HT-29 (cell line): Measurements from ENCODE around the gene PM20D2. TPM values are rescaled to one million over a fixed set of nuclear protein-coding genes. Genes with fewer than 3 reads are reported as not detected.
A peak's percentile ranks its signal among the peaks of the same experiment; 100 is the strongest.
"Not testable (repeated sequence)": the region's sequence is repeated elsewhere in the genome, so short reads cannot be mapped to it uniquely, and the experiment has no call there.

Experiments used
- DNase-seq: peaks from one replicate; pipeline ENCODE4 v3.0.0-alpha.2; 2015; ENCODE audit warnings: low spot score
- total RNA-seq: library from RNA; depleted of rRNA; stranded (reverse); fragments of >200 nt; shearing (Covaris generic); gene quantifications from 2 replicates; pipeline ENCODE4 v1.2.3, GENCODE V29; 2014; rRNA removed

The PM20D2 gene, protein sequence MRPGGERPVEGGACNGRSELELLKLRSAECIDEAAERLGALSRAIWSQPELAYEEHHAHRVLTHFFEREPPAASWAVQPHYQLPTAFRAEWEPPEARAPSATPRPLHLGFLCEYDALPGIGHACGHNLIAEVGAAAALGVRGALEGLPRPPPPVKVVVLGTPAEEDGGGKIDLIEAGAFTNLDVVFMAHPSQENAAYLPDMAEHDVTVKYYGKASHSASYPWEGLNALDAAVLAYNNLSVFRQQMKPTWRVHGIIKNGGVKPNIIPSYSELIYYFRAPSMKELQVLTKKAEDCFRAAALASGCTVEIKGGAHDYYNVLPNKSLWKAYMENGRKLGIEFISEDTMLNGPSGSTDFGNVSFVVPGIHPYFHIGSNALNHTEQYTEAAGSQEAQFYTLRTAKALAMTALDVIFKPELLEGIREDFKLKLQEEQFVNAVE
- total RNA-seq = 29.0 and 30.7 TPM in 2 replicates

DNA sequence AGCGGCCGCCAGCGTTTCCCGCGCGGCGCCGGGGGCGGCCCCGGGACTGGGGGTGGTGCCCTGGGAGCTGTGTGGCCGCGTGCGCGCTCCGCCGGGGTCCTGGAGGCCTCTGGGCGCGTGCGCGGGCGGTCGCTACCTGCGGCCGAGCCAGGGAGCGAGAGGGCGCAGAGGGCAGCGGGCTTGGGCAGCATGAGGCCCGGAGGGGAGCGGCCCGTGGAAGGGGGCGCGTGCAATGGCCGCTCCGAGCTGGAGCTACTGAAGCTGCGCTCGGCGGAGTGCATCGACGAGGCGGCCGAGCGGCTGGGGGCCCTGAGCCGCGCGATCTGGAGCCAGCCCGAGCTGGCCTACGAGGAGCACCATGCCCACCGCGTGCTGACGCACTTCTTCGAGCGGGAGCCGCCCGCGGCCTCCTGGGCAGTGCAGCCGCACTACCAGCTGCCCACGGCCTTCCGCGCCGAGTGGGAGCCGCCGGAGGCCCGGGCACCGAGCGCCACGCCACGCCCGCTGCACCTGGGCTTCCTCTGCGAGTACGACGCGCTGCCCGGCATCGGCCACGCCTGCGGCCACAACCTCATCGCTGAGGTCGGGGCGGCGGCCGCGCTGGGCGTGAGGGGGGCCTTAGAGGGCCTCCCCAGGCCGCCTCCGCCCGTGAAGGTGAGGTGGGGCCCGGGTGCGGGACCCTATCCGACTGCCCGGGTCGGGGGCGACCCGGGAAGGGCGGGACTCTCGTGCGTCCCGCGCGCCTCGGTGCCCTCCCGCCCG lies at the start of gene PM20D2:
PM20D2 (plus strand) TSS at position 100 of the 762 bp plus-strand sequence; CDS start at position 190, 90 bp downstream.
- DNase-seq = peak; percentile 66

DNA sequence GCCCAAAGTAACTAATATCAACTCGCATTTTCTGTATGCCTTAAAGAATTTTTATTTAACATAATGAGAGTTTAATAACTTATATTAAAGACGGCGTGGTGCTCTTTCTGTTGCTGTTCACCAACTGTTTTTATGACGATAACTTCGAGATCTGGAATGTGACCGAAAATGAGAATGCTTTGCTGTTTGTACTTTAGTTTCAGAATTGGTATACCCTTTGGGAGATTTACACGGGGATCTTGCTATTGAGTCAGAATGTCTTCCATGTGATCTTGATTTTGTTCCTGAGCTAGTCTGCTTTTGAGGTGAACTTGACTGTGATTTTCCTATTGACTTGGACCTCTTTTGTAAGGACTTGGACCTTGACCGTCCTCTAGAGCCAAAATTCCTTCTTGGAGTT lies 47.4 kb upstream of the PM20D2 start:
- DNase-seq = no peak

DNA sequence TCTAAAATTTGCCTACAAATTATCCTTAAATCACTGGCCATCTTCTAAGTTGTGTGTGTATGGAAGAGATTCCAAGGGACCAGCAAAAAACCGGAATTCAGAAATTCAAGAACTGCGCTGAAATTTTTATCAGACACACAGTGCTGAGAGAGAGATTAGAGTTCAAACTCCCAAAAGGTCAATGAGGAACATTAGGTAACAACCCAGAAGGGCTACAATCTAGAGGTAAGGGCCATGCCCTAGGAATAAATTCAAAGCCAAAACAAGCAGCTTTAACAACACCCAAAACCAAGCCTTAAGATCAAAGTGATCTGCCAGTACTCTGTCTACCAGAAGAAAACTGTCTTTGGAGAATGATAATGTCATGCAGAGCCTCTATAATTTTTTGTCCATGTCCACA lies 45.7 kb upstream of the PM20D2 start:
- DNase-seq = no peak

DNA sequence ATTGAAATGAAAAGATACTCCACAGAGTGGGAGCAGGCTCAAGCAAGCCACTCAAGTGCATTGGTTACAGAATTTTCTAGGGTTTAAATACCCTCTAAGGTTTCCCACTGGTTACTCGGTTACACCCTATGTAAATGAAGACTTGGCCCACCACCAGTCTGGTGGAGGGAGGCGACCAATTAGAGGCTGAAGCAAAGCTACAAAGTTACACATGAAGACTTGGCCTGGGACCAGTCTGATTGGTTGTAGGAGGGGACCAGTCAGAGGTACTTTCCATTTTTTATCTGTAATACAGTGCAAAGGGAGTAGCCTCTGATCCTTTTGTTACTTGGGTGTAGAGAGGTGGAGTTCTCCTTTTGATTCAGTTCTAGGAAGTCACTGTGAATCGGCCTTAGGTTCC lies 35.6 kb upstream of the PM20D2 start:
- DNase-seq = no peak

DNA sequence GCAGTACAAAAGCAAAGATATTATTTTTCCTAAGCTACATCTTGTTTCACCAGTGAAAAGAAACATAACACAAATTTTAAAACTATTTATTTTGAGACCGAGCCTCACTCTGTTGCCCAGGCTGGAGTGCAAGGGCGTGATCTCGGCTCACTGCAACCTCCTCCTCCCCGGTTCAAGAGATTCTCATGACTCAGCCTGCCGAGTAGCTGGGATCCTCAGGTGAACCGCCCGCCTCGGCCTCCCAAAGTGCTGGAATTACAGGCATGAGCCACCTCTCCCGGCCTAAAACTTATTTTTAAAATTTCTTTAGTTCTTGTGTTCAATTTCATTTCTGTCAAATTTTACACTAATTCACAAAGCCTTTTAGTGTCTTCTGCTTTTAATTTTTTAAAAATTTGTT lies 33.9 kb upstream of the PM20D2 start:
- DNase-seq = no peak

DNA sequence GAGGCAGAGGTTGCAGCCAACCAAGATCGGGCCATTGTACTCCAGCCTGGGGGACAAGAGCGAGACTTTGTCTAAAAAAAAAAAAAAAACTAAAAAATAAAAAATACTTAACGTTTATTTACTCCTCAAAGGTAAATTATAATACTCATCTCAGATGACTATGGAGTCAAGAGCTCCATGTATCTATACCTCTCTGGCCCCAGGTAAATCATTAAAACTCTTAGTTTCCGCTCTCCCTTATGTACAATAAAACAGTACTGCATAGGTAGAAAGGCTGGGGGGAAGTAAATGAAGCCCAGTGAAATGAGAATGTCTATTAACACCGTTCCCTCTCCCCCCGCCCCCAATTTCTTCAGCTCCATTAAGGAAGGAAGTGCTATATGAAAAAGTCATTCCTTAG lies 29.2 kb upstream of the PM20D2 start:
- DNase-seq = no peak

DNA sequence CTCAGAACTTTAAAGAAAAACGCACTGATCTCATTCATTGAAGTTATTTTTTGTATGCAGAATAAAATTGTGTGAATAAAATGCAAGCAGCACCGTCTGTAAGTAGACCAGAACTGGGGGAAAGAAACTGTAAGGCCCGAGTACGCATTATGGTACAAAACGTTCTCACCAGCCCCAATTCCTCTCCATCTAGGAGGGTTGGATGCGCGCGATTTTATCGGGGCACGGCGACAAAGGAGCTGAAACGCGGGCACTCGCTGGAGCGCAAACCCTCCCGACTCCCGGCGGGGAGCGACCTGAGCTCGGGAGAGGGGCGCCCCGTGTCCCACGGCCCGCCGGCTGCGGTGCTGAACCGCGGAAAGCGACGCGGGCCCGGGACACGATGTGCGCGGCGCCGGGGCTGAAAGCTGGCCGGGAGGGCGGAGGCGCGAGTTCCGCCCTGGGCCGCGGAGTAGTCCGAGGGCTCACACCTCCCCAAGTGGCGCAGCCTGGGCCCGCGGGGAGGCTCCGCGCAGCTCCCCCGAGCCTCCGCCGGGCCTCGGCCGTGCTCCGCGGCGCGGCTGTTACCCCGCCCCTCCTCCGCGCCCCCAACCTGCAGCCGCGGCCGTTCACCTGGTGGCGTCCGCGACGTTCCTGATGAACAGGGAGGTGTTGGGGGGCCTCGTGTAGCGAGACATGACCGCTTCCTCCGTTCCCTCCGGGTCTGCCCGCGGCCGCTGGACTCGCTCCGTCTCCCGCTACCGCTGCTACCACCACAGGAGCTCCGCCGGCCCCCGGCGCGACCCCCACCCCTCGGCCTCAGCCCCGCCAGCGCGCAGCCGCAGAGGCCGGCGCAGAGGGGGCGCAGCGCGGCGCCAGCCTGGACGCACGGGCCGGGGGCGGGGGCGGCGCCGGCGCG lies 28.4 kb upstream of the PM20D2 start, which contains the start of gene SRSF12:
SRSF12 (minus strand) TSS at position 861 of the 898 bp plus-strand sequence; CDS start at position 677, 184 bp downstream.
- no peak for DNase-seq

DNA sequence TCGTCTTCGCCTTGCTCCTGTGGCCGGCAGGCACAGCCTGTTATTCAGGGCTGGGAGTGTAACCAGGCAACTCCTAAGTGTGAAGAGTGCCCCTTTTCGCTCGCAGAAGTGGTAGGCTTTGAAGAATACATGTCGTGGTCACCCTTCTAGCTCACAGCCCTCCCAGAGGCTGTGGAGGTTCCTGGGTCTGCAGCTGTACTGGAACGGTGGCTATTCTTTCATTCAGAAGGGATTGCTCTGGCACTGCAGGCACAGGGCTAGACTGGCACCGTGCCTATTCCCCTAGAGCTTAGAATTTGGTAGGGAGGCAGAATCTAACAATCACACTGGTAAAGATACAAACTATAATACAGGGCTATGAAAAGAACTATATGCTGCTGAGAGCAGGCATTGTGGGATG lies 26.9 kb upstream of the PM20D2 start:
- no peak for DNase-seq

DNA sequence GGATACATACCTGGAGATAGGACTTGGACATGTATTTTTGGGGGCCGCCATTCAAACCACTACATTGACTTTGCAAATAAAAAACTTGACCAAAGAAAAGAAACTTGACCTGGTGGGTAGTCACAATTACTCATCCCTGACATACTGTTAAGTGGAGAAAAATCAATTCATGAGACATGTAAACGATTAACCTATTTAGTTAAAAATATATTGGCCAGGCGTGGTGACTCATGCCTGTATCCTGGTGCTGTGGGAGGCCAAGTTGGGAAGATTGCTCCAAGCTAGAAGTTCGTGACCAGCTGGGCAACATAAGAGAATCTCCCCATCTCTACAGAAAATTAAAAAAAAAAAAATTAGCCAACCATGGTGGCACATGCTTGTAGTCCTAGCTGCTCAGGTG lies 25.5 kb upstream of the PM20D2 start:
- no peak for DNase-seq

DNA sequence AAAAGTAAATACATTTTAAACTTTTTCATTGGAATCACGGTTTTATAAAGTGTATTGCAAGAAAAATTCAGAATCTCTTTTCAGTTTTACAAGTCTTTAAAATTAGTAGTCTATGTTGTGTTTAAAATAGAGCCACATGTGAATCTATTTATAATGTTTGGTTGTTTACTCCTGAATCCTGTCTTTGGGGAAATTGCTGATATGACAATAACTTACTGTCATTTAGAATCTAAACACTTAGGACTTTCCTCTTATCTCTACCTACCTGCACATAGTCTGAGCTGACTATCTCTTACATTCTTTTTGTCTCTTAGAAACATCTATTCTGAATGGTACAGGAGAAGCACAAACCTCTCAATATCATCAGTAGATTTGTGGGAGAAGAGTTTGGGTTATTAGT lies 23.9 kb upstream of the PM20D2 start:
- no peak for DNase-seq

DNA sequence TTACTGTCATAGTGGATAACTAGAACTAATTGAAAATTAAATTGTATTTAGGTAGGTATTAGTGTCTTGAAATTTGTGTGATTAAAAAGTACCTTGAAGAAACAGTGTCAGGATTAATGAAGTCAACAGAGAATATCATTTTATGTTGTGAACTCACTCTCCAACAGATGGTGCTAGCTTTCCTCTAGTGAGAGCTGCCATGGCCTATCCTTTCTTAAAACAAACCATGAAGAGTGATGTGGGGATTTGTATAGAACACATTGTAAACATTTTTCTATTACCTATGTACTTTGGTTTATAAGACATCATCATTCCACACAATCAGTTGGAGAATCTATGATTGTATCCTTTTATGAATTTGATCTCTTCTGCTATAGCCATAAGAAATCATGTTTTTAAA lies 23.2 kb upstream of the PM20D2 start:
- DNase-seq = peak; percentile 65

DNA sequence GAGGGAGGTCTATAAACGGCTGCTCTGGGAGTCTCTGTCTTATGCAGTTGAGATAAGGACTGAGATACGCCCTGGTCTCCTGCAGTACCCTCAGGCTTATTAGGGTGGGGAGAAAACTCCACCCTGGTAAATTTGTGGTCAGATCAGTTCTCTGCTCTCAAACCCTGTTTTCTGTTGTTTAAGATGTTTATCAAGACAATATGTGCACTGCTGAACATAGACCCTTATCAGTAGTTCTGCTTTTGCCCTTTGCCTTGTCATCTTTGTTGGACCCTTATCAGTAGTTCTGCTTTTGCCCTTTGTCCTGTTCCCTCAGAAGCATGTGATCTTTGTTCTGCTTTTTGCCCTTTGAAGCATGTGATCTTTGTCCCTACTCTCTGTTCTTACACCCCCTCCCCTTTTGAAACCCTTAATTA lies 17.6 kb upstream of the PM20D2 start:
- not testable (repeated sequence) for DNase-seq

DNA sequence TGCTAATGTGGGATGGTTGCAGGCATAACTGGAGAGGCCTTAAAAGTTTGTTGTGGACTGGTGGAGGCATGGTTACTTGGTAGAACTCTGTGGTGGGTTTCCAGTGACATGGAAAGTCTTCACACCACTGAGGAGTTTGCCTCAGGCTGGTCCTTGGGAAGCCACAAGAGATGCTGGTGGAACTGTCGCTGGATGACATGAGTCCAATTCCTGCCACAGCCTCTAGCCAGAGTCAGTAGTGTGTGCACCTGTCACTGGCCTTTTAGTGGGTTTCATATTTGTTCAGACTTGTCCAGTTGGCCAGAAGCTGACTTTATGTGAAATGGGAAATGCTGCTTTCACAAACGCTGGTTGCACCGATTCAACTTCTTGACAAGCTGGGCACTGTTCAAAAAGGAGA lies 14.3 kb upstream of the PM20D2 start:
- no peak for DNase-seq

DNA sequence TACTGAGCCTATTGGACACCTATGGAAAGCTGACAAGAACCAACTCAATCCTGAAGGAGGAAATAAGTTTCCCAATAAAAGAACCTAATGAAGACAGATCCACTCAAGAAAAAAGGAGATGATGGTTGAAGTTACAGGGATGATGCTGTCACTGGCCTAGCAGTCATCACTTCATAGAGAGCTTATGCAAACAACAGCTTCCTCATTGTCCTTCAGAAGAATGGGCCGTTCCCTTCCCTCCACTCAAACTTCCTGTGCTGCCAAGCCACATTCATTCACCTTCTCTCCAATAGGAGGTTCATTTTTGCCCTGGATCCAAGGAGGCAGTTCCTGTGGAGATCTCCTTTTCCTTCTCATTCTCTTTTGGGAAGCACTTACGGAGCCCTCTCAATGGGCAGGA lies 13.8 kb upstream of the PM20D2 start:
- DNase-seq = no peak

DNA sequence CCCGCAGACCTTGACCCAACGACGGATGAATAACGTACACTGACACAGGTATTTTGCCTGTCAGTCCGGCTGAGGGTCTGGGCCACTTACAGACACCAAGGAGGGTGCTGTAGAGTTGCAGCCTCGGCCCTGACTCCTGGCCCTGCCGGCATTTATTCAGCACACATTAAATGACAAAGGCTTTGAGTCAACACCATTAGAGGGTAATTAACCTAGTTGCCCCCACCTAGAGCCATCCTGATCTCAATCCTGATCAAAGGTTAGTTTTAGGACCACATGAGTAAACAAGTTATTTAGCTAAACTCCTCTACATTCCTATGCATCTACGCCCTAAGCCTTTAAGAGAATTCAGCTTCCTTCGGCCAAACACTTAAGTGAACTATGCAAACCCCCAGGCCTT lies 11.9 kb upstream of the PM20D2 start:
- DNase-seq = no peak

DNA sequence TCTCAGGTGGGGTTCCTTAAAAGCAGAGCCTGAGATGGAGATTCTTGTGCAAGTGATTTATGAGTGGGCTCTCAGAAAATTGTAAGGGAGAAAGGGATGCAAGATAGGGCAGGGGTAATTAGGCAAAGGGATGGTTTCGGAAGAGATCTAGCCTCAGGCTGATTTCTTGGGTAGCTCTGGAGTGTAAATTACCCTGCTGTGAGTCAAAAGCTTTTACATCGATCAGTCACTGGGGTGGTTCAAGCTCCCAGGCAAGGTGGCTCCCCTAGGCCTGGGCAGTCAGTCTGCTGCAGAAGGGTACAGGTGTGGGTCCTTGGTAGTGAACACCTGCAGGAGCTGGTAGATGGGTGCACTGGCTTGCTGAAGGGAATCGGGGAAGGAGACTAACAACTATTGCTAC lies 11.1 kb upstream of the PM20D2 start:
- DNase-seq = no peak

DNA sequence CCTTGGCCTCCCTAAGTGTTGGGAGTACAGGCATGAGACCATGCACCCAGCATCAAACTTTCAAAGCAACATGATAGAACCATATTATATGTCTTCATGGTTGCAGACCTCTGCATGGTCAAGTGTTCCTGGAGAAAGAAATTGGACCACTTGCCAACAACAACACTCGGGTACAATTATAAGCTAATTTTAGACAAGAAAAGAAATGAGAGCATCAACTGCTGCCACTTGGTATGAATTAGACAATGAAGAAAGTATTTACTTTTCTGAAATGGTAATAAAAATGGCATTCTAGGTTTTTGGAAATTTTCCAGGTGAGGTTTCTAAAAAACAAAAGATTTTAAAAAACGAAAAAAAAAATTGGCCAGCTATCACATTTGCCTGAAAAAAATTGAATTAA lies 7.7 kb upstream of the PM20D2 start:
- DNase-seq = no peak

DNA sequence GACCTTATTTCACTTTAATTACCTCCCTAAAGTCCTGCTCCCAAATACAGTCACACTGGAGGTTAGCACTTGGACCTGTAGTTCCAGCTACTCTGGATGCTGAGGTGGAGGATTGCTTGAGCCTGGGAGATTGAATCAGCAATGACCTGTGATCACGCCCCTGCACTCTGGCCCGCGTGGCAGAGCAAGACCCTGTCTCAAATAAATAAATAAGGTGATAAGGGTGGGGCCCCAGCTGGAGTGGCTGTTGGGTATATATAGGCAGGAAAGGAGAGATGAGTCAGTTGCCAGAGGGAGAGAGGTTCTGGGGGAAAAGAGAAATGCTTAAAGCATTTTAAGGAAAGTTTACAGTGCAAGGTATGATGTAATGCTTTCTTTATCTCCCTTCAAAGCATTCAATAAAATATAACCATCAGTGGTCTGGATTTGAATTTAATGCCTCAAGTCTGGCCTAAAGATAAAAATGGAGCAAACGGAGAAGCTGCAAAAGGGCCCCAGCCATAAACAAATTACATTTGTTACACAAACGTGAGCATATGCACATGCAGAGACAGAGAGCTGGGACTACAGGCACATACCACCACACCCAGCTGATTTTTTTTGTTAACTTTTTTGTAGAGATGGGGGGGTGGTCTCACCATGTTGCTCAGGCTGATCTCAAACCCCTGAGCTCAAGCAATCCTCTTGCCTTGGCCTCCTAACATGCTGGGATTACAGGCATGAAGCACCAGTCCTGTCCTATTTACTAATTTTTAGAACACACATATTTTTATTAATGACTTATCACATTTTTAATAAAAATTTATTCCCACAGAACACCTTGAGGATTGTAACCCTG lies 6.1 kb upstream of the PM20D2 start:
- no peak for DNase-seq

DNA sequence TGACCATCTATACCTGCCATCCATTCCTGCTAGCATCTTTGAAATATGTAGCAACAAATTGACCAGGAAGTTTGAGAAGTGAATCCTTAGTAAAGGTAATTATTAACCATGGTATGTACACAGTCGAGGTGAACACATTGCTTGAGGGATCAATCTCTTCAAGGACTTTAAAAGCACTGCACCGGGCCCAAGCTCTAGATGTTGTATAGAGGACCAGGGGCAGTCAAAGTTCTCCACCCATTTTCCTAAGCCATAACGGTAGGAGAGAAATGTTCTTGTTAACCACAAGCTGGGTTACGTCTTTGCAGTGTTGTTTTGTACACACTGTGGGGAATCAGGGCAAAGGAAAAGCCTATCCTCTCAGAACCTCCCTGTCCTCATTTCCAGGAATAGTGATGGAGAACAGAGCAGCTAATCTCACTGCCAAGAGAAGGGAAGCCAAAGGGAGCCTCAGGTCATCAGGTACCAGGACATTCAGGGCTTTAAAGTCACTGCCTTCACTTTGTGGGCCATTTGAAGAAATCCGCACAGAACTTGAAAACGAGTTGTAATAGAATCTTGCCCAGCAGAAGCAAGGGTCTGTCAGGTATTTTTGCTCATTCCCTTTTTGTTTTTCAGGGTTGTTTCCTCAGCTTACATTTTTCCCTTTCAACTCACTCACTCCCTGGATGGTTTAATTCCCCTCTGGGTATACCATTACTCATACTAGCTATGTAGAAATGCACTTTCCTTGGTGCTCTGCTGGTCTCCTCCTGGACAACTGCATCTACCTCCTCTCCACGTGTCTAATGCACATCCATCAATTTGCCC lies 5.3 kb upstream of the PM20D2 start:
- peak; percentile 58 for DNase-seq

DNA sequence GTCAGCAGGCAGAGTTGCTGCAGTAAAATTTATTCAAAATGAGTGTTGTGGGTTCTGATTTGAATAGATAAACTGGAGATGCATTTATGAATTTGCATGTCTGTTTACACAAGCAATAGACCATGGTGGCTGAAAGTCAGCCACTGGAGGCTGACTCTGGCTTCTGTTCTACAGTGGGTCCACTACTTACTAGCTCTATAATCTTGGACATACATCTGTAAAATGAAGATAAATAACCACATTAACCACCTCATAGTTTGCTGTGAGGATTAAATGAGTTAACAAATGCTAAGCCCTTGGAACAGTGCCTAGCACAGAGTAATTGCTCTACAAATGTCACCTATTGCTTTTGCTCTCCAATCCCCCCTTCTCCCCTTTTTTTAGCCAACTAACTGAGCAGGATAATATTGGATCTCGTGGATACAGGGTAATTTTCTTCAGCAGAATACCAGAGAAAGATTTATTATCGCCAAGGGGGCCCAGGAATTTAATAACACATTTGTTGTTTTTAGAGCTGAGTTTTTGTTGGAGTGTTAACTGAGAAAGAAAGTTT lies 1.4 kb upstream of the PM20D2 start:
- no peak for DNase-seq
